ENCODE results near the gene ABHD16A. TPM values are rescaled to one million over a fixed set of nuclear protein-coding genes. Genes with fewer than 3 reads are reported as not detected.

ABHD16A gene
- total and polyA plus RNA-seq, 2 of the 13 experiments (the other 11 are each of a cell fraction or from before 2014, with no cell fraction given), result 43.5 to 45.4 TPM

DNA sequence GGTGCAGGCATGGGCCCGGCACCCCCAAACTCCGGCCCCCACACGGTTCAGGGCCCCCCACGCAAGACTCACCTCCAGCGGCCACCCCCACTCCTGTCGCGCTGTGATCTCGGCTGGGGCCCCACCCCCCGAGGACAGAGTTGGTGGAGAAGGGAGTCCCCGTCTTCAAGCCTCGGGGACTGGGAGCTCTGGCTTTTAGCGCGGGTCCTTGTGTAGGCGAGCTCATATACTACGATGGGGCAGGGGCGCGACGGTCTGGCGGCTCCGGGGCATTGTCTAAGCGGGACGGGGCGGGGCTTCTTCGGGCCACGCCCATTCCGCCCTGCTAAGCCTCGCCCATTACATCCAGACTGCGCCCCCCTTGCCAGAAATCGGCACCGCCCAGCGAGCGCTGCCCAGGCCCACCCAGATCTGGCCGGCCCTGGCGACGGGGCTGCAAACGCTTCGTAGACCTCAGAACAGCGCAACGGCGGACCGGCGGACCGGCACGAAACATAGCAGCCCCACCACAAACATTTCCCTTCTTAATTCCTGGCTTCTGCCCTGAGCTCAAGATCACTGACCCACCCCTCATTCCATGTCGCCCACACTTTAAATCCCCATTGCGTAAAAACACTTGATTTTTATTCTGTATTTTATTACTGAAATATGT lies 27.0 kb upstream of the ABHD16A start (continued):
- no peak for TF ChIP-seq RELA (CRISPR knock-in tag; IDR thresholded peaks at IDR 0.05)
- TF ChIP-seq, protein P1, sequence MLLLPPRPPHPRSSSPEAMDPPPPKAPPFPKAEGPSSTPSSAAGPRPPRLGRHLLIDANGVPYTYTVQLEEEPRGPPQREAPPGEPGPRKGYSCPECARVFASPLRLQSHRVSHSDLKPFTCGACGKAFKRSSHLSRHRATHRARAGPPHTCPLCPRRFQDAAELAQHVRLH (CRISPR knock-in tag; IDR thresholded peaks at IDR 0.05; ENCODE audit: borderline replicate concordance, low read depth), result no peak
- no peak for TF ChIP-seq RORA (CRISPR knock-in tag; IDR thresholded peaks at IDR 0.05)
- peak; percentile 95 for TF ChIP-seq KDM2A (CRISPR knock-in tag; IDR thresholded peaks at IDR 0.05; ENCODE audit: borderline replicate concordance, low read depth)
- no peak; the same call in 1 of the 2 replicates for TF ChIP-seq ZNF431 (CRISPR knock-in tag; IDR thresholded peaks at IDR 0.05; ENCODE audit: borderline replicate concordance, low read depth)
- TF ChIP-seq ZNF816 (CRISPR knock-in tag; IDR thresholded peaks at IDR 0.05; ENCODE audit: borderline replicate concordance), result peak; percentile 92
- TF ChIP-seq KDM6A (CRISPR knock-in tag; IDR thresholded peaks at IDR 0.05; ENCODE audit: low read depth), result no peak
- no peak; the same call in 1 of the 2 replicates for TF ChIP-seq SOX13 (IDR thresholded peaks at IDR 0.05)
- TF ChIP-seq SOX13 (CRISPR knock-in tag; conservative IDR thresholded peaks at IDR 0.05 in 1 of 2, IDR thresholded peaks at IDR 0.05 in 1 of 2), result no peak; a peak in 1 of 4 replicates
- TF ChIP-seq, protein P2, sequence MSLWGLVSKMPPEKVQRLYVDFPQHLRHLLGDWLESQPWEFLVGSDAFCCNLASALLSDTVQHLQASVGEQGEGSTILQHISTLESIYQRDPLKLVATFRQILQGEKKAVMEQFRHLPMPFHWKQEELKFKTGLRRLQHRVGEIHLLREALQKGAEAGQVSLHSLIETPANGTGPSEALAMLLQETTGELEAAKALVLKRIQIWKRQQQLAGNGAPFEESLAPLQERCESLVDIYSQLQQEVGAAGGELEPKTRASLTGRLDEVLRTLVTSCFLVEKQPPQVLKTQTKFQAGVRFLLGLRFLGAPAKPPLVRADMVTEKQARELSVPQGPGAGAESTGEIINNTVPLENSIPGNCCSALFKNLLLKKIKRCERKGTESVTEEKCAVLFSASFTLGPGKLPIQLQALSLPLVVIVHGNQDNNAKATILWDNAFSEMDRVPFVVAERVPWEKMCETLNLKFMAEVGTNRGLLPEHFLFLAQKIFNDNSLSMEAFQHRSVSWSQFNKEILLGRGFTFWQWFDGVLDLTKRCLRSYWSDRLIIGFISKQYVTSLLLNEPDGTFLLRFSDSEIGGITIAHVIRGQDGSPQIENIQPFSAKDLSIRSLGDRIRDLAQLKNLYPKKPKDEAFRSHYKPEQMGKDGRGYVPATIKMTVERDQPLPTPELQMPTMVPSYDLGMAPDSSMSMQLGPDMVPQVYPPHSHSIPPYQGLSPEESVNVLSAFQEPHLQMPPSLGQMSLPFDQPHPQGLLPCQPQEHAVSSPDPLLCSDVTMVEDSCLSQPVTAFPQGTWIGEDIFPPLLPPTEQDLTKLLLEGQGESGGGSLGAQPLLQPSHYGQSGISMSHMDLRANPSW (CRISPR knock-in tag; IDR thresholded peaks at IDR 0.05; ENCODE audit: borderline replicate concordance), result no peak; the same call in 1 of the 2 replicates
- TF ChIP-seq REL (CRISPR knock-in tag; conservative IDR thresholded peaks at IDR 0.05), result 0 out of 2 replicates have a peak, but pooled peaks have one; percentile 43
- no peak for TF ChIP-seq ZNF383 (CRISPR knock-in tag; IDR thresholded peaks at IDR 0.05; ENCODE audit: borderline replicate concordance)
- no peak; the same call in 1 of the 2 replicates for TF ChIP-seq NFYC (CRISPR knock-in tag; IDR thresholded peaks at IDR 0.05)
- TF ChIP-seq, protein P3, sequence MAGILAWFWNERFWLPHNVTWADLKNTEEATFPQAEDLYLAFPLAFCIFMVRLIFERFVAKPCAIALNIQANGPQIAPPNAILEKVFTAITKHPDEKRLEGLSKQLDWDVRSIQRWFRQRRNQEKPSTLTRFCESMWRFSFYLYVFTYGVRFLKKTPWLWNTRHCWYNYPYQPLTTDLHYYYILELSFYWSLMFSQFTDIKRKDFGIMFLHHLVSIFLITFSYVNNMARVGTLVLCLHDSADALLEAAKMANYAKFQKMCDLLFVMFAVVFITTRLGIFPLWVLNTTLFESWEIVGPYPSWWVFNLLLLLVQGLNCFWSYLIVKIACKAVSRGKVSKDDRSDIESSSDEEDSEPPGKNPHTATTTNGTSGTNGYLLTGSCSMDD (CRISPR knock-in tag; IDR thresholded peaks at IDR 0.05), result no peak
- TF ChIP-seq FUBP1 (CRISPR knock-in tag; IDR thresholded peaks at IDR 0.05; ENCODE audit: borderline replicate concordance), result peak; percentile 74; the same call in 1 of the 2 replicates
- no peak for TF ChIP-seq NR1H2 (CRISPR knock-in tag; IDR thresholded peaks at IDR 0.05; ENCODE audit: borderline replicate concordance, low read depth)
- TF ChIP-seq ZNF382 (CRISPR knock-in tag; IDR thresholded peaks at IDR 0.05; ENCODE audit: borderline replicate concordance), result no peak
- peak; percentile 36; the same call in 1 of the 2 replicates for TF ChIP-seq ARHGAP35 (CRISPR knock-in tag; IDR thresholded peaks at IDR 0.05; ENCODE audit: borderline replicate concordance)
- TF ChIP-seq BRD4 (CRISPR knock-in tag; IDR thresholded peaks at IDR 0.05), result no peak; the same call in 1 of the 2 replicates
- TF ChIP-seq ZNF713 (CRISPR knock-in tag; IDR thresholded peaks at IDR 0.05), result no peak; the same call in 1 of the 2 replicates
- TF ChIP-seq NR2F1 (CRISPR knock-in tag; IDR thresholded peaks at IDR 0.05), result no peak
